ENCODE data around the gene DPP8.

DPP8 gene

GRCh38 chr15:65424683-65425082 lies 92.8 kb downstream of the DPP8 start:
- no peak for DNase-seq (ENCODE audit: low read depth in 2 of 2)

- no peak for DNase-seq (ENCODE audit: low read depth in 2 of 2)
These were observed 93.4 kb downstream of the DPP8 start for GRCh38 chr15:65423976-65424679.

- no peak for DNase-seq (ENCODE audit: low read depth in 2 of 2)
These were observed 94.1 kb downstream of the DPP8 start for GRCh38 chr15:65423150-65423975.

GRCh38 chr15:65421360-65422215 lies 95.9 kb downstream of the DPP8 start:
- DNase-seq (ENCODE audit: low read depth in 2 of 2), result no peak

- no peak for DNase-seq (ENCODE audit: low read depth in 2 of 2)
These were observed 96.5 kb downstream of the DPP8 start for GRCh38 chr15:65420975-65421359.

- DNase-seq (ENCODE audit: low read depth in 2 of 2), result no peak
These were observed 98.9 kb downstream of the DPP8 start for GRCh38 chr15:65418596-65418995.

- no peak for DNase-seq (ENCODE audit: low read depth in 2 of 2)
These were observed 100.6 kb downstream of the DPP8 start for GRCh38 chr15:65416845-65417416.

GRCh38 chr15:65414841-65415621 lies 102.5 kb downstream of the DPP8 start:
- no peak for DNase-seq (ENCODE audit: low read depth in 2 of 2)

- DNase-seq (ENCODE audit: low read depth in 2 of 2), result no peak
These were observed 103.7 kb downstream of the DPP8 start for GRCh38 chr15:65413760-65414144.

- DNase-seq (ENCODE audit: low read depth in 2 of 2), result no peak
These were observed 104.3 kb downstream of the DPP8 start for GRCh38 chr15:65413051-65413759.

GRCh38 chr15:65412556-65412955 lies 104.9 kb downstream of the DPP8 start:
- no peak for DNase-seq (ENCODE audit: low read depth in 2 of 2)

GRCh38 chr15:65411465-65412071 lies 105.9 kb downstream of the DPP8 start:
- no peak for DNase-seq (ENCODE audit: low read depth in 2 of 2)

- DNase-seq (ENCODE audit: low read depth in 2 of 2), result no peak
These were observed 106.5 kb downstream of the DPP8 start for GRCh38 chr15:65410972-65411371.

GRCh38 chr15:65410036-65410435 lies 107.5 kb downstream of the DPP8 start:
- no peak for DNase-seq (ENCODE audit: low read depth in 2 of 2)

- no peak for DNase-seq (ENCODE audit: low read depth in 2 of 2)
These were observed 108.4 kb downstream of the DPP8 start for GRCh38 chr15:65409036-65409631.

- no peak for DNase-seq (ENCODE audit: low read depth in 2 of 2)
These were observed 109.0 kb downstream of the DPP8 start for GRCh38 chr15:65408324-65409035.

- DNase-seq (ENCODE audit: low read depth in 2 of 2), result no peak
These were observed 111.0 kb downstream of the DPP8 start for GRCh38 chr15:65406424-65407000.

- DNase-seq (ENCODE audit: low read depth in 2 of 2), result no peak
These were observed 111.6 kb downstream of the DPP8 start for GRCh38 chr15:65405791-65406423.
